CD4-positive, alpha-beta T cell treated with Interleukin-2 at 100 ng/mL for 4 hours (primary cell): Measurements from ENCODE around the gene GABRR2.

ENCODE experiments used
- DNase-seq: peaks from one replicate; pipeline ENCODE4 v3.0.0-alpha.2; 2020; ENCODE audit warnings: low spot score

The GABRR2 gene

GRCh38 chr6:89315249-89315885 is at the start of gene GABRR2:
Gene GABRR2 (minus strand): TSS chr6:89315299. CDS start chr6:89315165, 134 bp downstream.
- no peak for DNase-seq

GRCh38 chr6:89364586-89364985 is 49.5 kb upstream of the GABRR2 start:
- DNase-seq, result no peak

GRCh38 chr6:89361171-89361570 is 46.1 kb upstream of the GABRR2 start:
- DNase-seq, result no peak

GRCh38 chr6:89360415-89360999 is 45.4 kb upstream of the GABRR2 start:
- peak; percentile 22 for DNase-seq

- DNase-seq, result no peak
These were observed 44.5 kb upstream of the GABRR2 start for GRCh38 chr6:89359561-89359960.

- peak; percentile 15 for DNase-seq
These were observed 42.3 kb upstream of the GABRR2 start for GRCh38 chr6:89357390-89357789.

GRCh38 chr6:89356642-89357170 is 41.6 kb upstream of the GABRR2 start:
- DNase-seq, result no peak

GRCh38 chr6:89355511-89356194 is 40.6 kb upstream of the GABRR2 start:
- no peak for DNase-seq

GRCh38 chr6:89353702-89354392 is 38.7 kb upstream of the GABRR2 start:
- DNase-seq, result no peak

- DNase-seq, result no peak
These were observed 38.0 kb upstream of the GABRR2 start for GRCh38 chr6:89353118-89353556.

- peak; percentile 74 for DNase-seq
These were observed 37.4 kb upstream of the GABRR2 start, which contains the start of gene UBE2J1 for GRCh38 chr6:89352278-89353117. Gene UBE2J1 (minus strand): TSS chr6:89352722. CDS start chr6:89352569, 153 bp downstream.

- no peak for DNase-seq
These were observed 36.7 kb upstream of the GABRR2 start for GRCh38 chr6:89351671-89352277.

GRCh38 chr6:89350281-89350966 is 35.3 kb upstream of the GABRR2 start:
- DNase-seq, result peak; percentile 18

GRCh38 chr6:89348372-89348771 is 33.3 kb upstream of the GABRR2 start:
- DNase-seq, result no peak

- DNase-seq, result no peak
These were observed 32.7 kb upstream of the GABRR2 start for GRCh38 chr6:89347825-89348224.

GRCh38 chr6:89346433-89346832 is 31.3 kb upstream of the GABRR2 start:
- DNase-seq, result no peak

GRCh38 chr6:89339565-89339964 is 24.5 kb upstream of the GABRR2 start:
- no peak for DNase-seq

- DNase-seq, result no peak
These were observed 20.1 kb upstream of the GABRR2 start for GRCh38 chr6:89335164-89335563.

- no peak for DNase-seq
These were observed 15.8 kb upstream of the GABRR2 start for GRCh38 chr6:89330910-89331309.

- no peak for DNase-seq
These were observed 13.9 kb upstream of the GABRR2 start for GRCh38 chr6:89328976-89329375.
